ENCODE measurements around the gene GYS2.
"Not testable (repeated sequence)": the region's sequence is repeated elsewhere in the genome, so short reads cannot be mapped to it uniquely, and the experiment has no call there.

GYS2 gene

GRCh38 chr12:21604245-21605101 is at the start of gene GYS2:
Gene GYS2 (minus strand): TSS chr12:21604847. CDS start chr12:21604592, 255 bp downstream.
- H3K4me3 Mint-ChIP-seq: no peak within 1 kb of the TSS
- H3K27me3 Mint-ChIP-seq: no peaks in the 10 kb centered on the region
- no peak for DNase-seq
- H3K9me3 Mint-ChIP-seq: no peaks in the 10 kb centered on the region
- H3K36me3 Mint-ChIP-seq (ENCODE audit: low read depth): no peaks in the 10 kb centered on the region
- H3K4me1 Mint-ChIP-seq (ENCODE audit: low read depth): no peaks in the 10 kb centered on the region
- H3K27ac Mint-ChIP-seq: no peak within 1 kb of the TSS

- Mint-ChIP-seq H3K4me3 (no peak overlapping the region), H3K27me3 (no peaks in the 10 kb centered on the region), H3K9me3 (no peaks in the 10 kb centered on the region), H3K4me1 (ENCODE audit: low read depth) (peaks cover 84% of the 10 kb centered on the region), H3K36me3 (ENCODE audit: low read depth) (peaks cover 100% of the 10 kb centered on the region), H3K27ac (peak overlapping the region; percentile 79)
- DNase-seq: no peak
These were observed 47.2 kb upstream of the GYS2 start for GRCh38 chr12:21651821-21652220.

GRCh38 chr12:21650997-21651396 is 46.4 kb upstream of the GYS2 start:
- Mint-ChIP-seq H3K9me3 (no peaks in the 10 kb centered on the region), H3K27ac (peak overlapping the region; percentile 79), H3K4me3 (peak overlapping the region; percentile 13), H3K36me3 (ENCODE audit: low read depth) (peaks cover 100% of the 10 kb centered on the region), H3K27me3 (no peaks in the 10 kb centered on the region), H3K4me1 (ENCODE audit: low read depth) (peaks cover 90% of the 10 kb centered on the region)
- DNase-seq: no peak

GRCh38 chr12:21649034-21649433 is 44.4 kb upstream of the GYS2 start:
- Mint-ChIP-seq H3K4me3 (no peak overlapping the region), H3K4me1 (ENCODE audit: low read depth) (peaks cover 89% of the 10 kb centered on the region), H3K27ac (peak overlapping the region; percentile 2), H3K36me3 (ENCODE audit: low read depth) (peaks cover 100% of the 10 kb centered on the region), H3K9me3 (no peaks in the 10 kb centered on the region), H3K27me3 (no peaks in the 10 kb centered on the region)
- DNase-seq: no peak

GRCh38 chr12:21648378-21648777 is 43.7 kb upstream of the GYS2 start:
- Mint-ChIP-seq H3K9me3 (no peaks in the 10 kb centered on the region), H3K27ac (peak overlapping the region; percentile 57), H3K4me3 (no peak overlapping the region), H3K36me3 (ENCODE audit: low read depth) (peaks cover 100% of the 10 kb centered on the region), H3K4me1 (ENCODE audit: low read depth) (peaks cover 91% of the 10 kb centered on the region), H3K27me3 (no peaks in the 10 kb centered on the region)
- DNase-seq: no peak

- Mint-ChIP-seq H3K27ac (peak overlapping the region; percentile 82), H3K4me1 (ENCODE audit: low read depth) (peaks cover 91% of the 10 kb centered on the region), H3K4me3 (no peak overlapping the region), H3K9me3 (no peaks in the 10 kb centered on the region), H3K27me3 (no peaks in the 10 kb centered on the region), H3K36me3 (ENCODE audit: low read depth) (peaks cover 100% of the 10 kb centered on the region)
- DNase-seq: no peak
These were observed 42.5 kb upstream of the GYS2 start for GRCh38 chr12:21647179-21647578.

GRCh38 chr12:21645041-21645500 is 40.4 kb upstream of the GYS2 start:
- not testable (repeated sequence) for DNase-seq, H3K4me3 Mint-ChIP-seq, H3K27me3 Mint-ChIP-seq, H3K9me3 Mint-ChIP-seq
- Mint-ChIP-seq H3K36me3 (ENCODE audit: low read depth) (peaks cover 97% of the 10 kb centered on the region), H3K27ac (peak overlapping the region; percentile 78), H3K4me1 (ENCODE audit: low read depth) (peaks cover 87% of the 10 kb centered on the region)

- DNase-seq: no peak
- Mint-ChIP-seq H3K36me3 (ENCODE audit: low read depth) (peaks cover 95% of the 10 kb centered on the region), H3K4me1 (ENCODE audit: low read depth) (peaks cover 86% of the 10 kb centered on the region), H3K4me3 (no peak overlapping the region), H3K27me3 (no peaks in the 10 kb centered on the region), H3K27ac (peak overlapping the region; percentile 78), H3K9me3 (no peaks in the 10 kb centered on the region)
These were observed 39.9 kb upstream of the GYS2 start for GRCh38 chr12:21644516-21644915.

- no peak for DNase-seq
- Mint-ChIP-seq H3K27ac (peak overlapping the region; percentile 86), H3K9me3 (no peaks in the 10 kb centered on the region), H3K4me1 (ENCODE audit: low read depth) (peaks cover 86% of the 10 kb centered on the region), H3K4me3 (no peak overlapping the region), H3K36me3 (ENCODE audit: low read depth) (peaks cover 95% of the 10 kb centered on the region), H3K27me3 (no peaks in the 10 kb centered on the region)
These were observed 39.1 kb upstream of the GYS2 start for GRCh38 chr12:21643758-21644157.

- H3K27me3 Mint-ChIP-seq: no peaks in the 10 kb centered on the region
- peaks cover 84% of the 10 kb centered on the region for H3K4me1 Mint-ChIP-seq (ENCODE audit: low read depth)
- DNase-seq: no peak
- H3K27ac Mint-ChIP-seq: peak overlapping the region; percentile 86
- no peaks in the 10 kb centered on the region for H3K9me3 Mint-ChIP-seq
- no peak overlapping the region for H3K4me3 Mint-ChIP-seq
- peaks cover 95% of the 10 kb centered on the region for H3K36me3 Mint-ChIP-seq (ENCODE audit: low read depth)
These were observed 38.2 kb upstream of the GYS2 start for GRCh38 chr12:21642707-21643389.

GRCh38 chr12:21638054-21638891 is 33.6 kb upstream of the GYS2 start:
- H3K36me3 Mint-ChIP-seq (ENCODE audit: low read depth): peaks cover 92% of the 10 kb centered on the region
- DNase-seq: no peak
- H3K4me1 Mint-ChIP-seq (ENCODE audit: low read depth): peaks cover 55% of the 10 kb centered on the region
- peak overlapping the region; percentile 62 for H3K27ac Mint-ChIP-seq
- H3K9me3 Mint-ChIP-seq: no peaks in the 10 kb centered on the region
- H3K4me3 Mint-ChIP-seq: no peak overlapping the region
- no peaks in the 10 kb centered on the region for H3K27me3 Mint-ChIP-seq

- no peaks in the 10 kb centered on the region for H3K9me3 Mint-ChIP-seq
- H3K27ac Mint-ChIP-seq: peak overlapping the region; percentile 44
- peaks cover 22% of the 10 kb centered on the region for H3K4me1 Mint-ChIP-seq (ENCODE audit: low read depth)
- H3K4me3 Mint-ChIP-seq: no peak overlapping the region
- no peaks in the 10 kb centered on the region for H3K27me3 Mint-ChIP-seq
- DNase-seq: no peak
- peaks cover 92% of the 10 kb centered on the region for H3K36me3 Mint-ChIP-seq (ENCODE audit: low read depth)
These were observed 29.6 kb upstream of the GYS2 start for GRCh38 chr12:21634245-21634644.

GRCh38 chr12:21631367-21631766 is 26.7 kb upstream of the GYS2 start:
- Mint-ChIP-seq H3K9me3 (no peaks in the 10 kb centered on the region), H3K27me3 (no peaks in the 10 kb centered on the region), H3K4me3 (no peak overlapping the region), H3K36me3 (ENCODE audit: low read depth) (peaks cover 91% of the 10 kb centered on the region), H3K4me1 (ENCODE audit: low read depth) (peaks cover 5% of the 10 kb centered on the region), H3K27ac (peak overlapping the region; percentile 18)
- DNase-seq: no peak

- no peak overlapping the region for H3K4me3 Mint-ChIP-seq
- no peak overlapping the region for H3K27ac Mint-ChIP-seq
- no peak for DNase-seq
- H3K4me1 Mint-ChIP-seq (ENCODE audit: low read depth): no peaks in the 10 kb centered on the region
- H3K9me3 Mint-ChIP-seq: no peaks in the 10 kb centered on the region
- peaks cover 78% of the 10 kb centered on the region for H3K36me3 Mint-ChIP-seq (ENCODE audit: low read depth)
- H3K27me3 Mint-ChIP-seq: no peaks in the 10 kb centered on the region
These were observed 23.3 kb upstream of the GYS2 start for GRCh38 chr12:21627924-21628323.

Data from activated T-cell treated with anti-CD3 and anti-CD28 coated beads, Interleukin-2, amount 50 U/mL, for 24 hours (primary cell).